Neural cell (in vitro differentiated cells): ENCODE data around the gene MAP2K7. TPM values are rescaled to one million over a fixed set of nuclear protein-coding genes. Genes with fewer than 3 reads are reported as not detected.

ENCODE experiments used
- H2AFZ ChIP-seq: fragments of 200-600, 300-800 bp; sonication (generic), shearing (Covaris generic); 2 replicates; pipeline ENCODE4 v1.6.0; 2014; ENCODE audit warnings: low read depth, mild to moderate bottlenecking, antibody characterized with exemption, low read length, moderate library complexity
- H3F3A ChIP-seq: fragments of 200-600 bp; shearing (Covaris generic); 2 replicates; pipeline ENCODE4 v1.6.1; 2016; ENCODE audit warnings: mild to moderate bottlenecking, moderate library complexity, mixed read lengths, antibody characterized with exemption, low read length; ENCODE audit not compliant: insufficient read depth, poor library complexity, severe bottlenecking
- H3K27ac ChIP-seq: fragments of 200-600, 300-800 bp; sonication (generic), shearing (Covaris generic); 2 replicates; pipeline ENCODE4 v1.5.1; 2014; ENCODE audit warnings: mild to moderate bottlenecking, low read length, moderate library complexity
- H3K27me3 ChIP-seq: fragments of 300-800, 200-600 bp; sonication (generic), shearing (Covaris generic); 2 replicates; pipeline ENCODE4 v1.6.0; 2014; ENCODE audit warnings: mild to moderate bottlenecking, low read depth, low read length, moderate library complexity; ENCODE audit not compliant: insufficient read depth
- H3K36me3 ChIP-seq: fragments of 300-800, 200-600 bp; sonication (generic), shearing (Covaris generic); 2 replicates; pipeline ENCODE4 v1.5.1; 2014; ENCODE audit warnings: mild to moderate bottlenecking, antibody characterized with exemption, low read length, moderate library complexity; ENCODE audit not compliant: insufficient read depth
- H3K4me2 ChIP-seq: fragments of 300-800, 200-600 bp; sonication (generic), shearing (Covaris generic); 2 replicates; pipeline ENCODE4 v1.6.0; 2014; ENCODE audit warnings: mild to moderate bottlenecking, low read length
- H3K4me3 ChIP-seq: fragments of 300-800, 200-600 bp; sonication (generic), shearing (Covaris generic); 2 replicates; pipeline ENCODE4 v1.5.1; 2014; ENCODE audit warnings: mild to moderate bottlenecking, low read length, moderate library complexity
- H3K79me2 ChIP-seq: fragments of 200-600 bp; shearing (Covaris generic); replicated peaks from 2 replicates; pipeline ENCODE4 v1.6.0; 2014; ENCODE audit warnings: mild to moderate bottlenecking, low read length, moderate library complexity; ENCODE audit not compliant: insufficient read depth
- H3K9ac ChIP-seq: fragments of 300-800, 200-600 bp; sonication (generic), shearing (Covaris generic); 2 replicates; pipeline ENCODE4 v1.6.1; 2016; ENCODE audit warnings: mild to moderate bottlenecking, low read length, mixed read lengths
- H3K9me2 ChIP-seq: fragments of 200-600 bp; shearing (Covaris generic); 2 replicates; pipeline ENCODE4 v1.6.1; 2016; ENCODE audit warnings: mild to moderate bottlenecking, low read length, mixed read lengths; ENCODE audit not compliant: insufficient read depth
- H3K9me3 ChIP-seq: fragments of 200-600, 300-800 bp; sonication (generic), shearing (Covaris generic); 2 replicates; pipeline ENCODE4 v1.6.1; 2016; ENCODE audit warnings: mild to moderate bottlenecking, mixed run types, low read length, moderate library complexity, mixed read lengths
- H4K20me1 ChIP-seq: fragments of 200-600 bp; shearing (Covaris generic); 2 replicates; pipeline ENCODE4 v1.6.1; 2016; ENCODE audit warnings: mild to moderate bottlenecking, mixed run types; ENCODE audit not compliant: insufficient read depth
- EP300 ChIP-seq: fragments of 450-650 bp; conservative IDR thresholded peaks from 2 replicates; pipeline ENCODE4 v1.6.1; 2014; ENCODE audit warnings: antibody characterized with exemption, mild to moderate bottlenecking, moderate library complexity; ENCODE audit not compliant: poor library complexity, severe bottlenecking
- EZH2 ChIP-seq: fragments of 200-600, 300-800 bp; shearing (Covaris generic), sonication (generic); IDR thresholded peaks from 2 replicates; pipeline ENCODE4 v1.6.1; 2014; ENCODE audit warnings: antibody characterized with exemption, low read length, borderline replicate concordance, mild to moderate bottlenecking; ENCODE audit not compliant: insufficient read depth, poor library complexity, severe bottlenecking
- MXI1 ChIP-seq: fragments of 450-650 bp; conservative IDR thresholded peaks from 2 replicates; pipeline ENCODE4 v1.6.1; 2014; ENCODE audit warnings: antibody characterized with exemption, mild to moderate bottlenecking; ENCODE audit not compliant: poor library complexity, severe bottlenecking
- POLR2AphosphoS5 ChIP-seq: IDR thresholded peaks from 2 replicates; pipeline ENCODE4 v1.6.1; 2012
- RAD21 ChIP-seq: fragments of 450-650 bp; conservative IDR thresholded peaks from 2 replicates; pipeline ENCODE4 v1.6.1; 2014; ENCODE audit warnings: antibody characterized with exemption, mild to moderate bottlenecking, moderate library complexity
- REST ChIP-seq: IDR thresholded peaks from 2 replicates; pipeline ENCODE4 v1.6.1; 2012; ENCODE audit warnings: borderline replicate concordance
- SMC3 ChIP-seq: fragments of 450-650 bp; conservative IDR thresholded peaks from 2 replicates; pipeline ENCODE4 v1.6.1; 2014; ENCODE audit warnings: antibody characterized with exemption, mild to moderate bottlenecking, moderate library complexity; ENCODE audit not compliant: poor library complexity
- TAF1 ChIP-seq: IDR thresholded peaks from 2 replicates; pipeline ENCODE4 v1.6.1; 2012; ENCODE audit warnings: low read depth
- polyA plus RNA-seq: library from polyadenylated mRNA; depleted of rRNA; stranded (reverse); fragments of >200 nt; gene quantifications from 2 replicates; pipeline ENCODE4 v1.2.3, GENCODE V29; 2014
- TF ChIP-seq, protein P1 (sequence below): fragments of 450-650 bp; IDR thresholded peaks from 2 replicates; pipeline ENCODE4 v1.5.1; 2014; ENCODE audit warnings: antibody characterized with exemption, mild to moderate bottlenecking, moderate library complexity; ENCODE audit not compliant: poor library complexity, severe bottlenecking

MAP2K7 gene
- polyA plus RNA-seq, 1 donor from 2014 or later: 9.2 TPM

GRCh38 chr19:7900931-7901330 lies 2.7 kb upstream of the MAP2K7 start:
- no peak overlapping the region for H3K9ac ChIP-seq
- peaks cover 19% of the 10 kb centered on the region for H3K79me2 ChIP-seq
- no peaks in the 10 kb centered on the region for H3K9me2 ChIP-seq
- no peak overlapping the region for H2AFZ ChIP-seq
- H3K36me3 ChIP-seq: no peaks in the 10 kb centered on the region
- no peaks in the 10 kb centered on the region for H3K27me3 ChIP-seq
- H4K20me1 ChIP-seq: no peaks in the 10 kb centered on the region
- no peak overlapping the region for H3K4me2 ChIP-seq
- no peak overlapping the region for H3K4me3 ChIP-seq
- no peaks in the 10 kb centered on the region for H3F3A ChIP-seq
- no peaks in the 10 kb centered on the region for H3K9me3 ChIP-seq
- H3K27ac ChIP-seq: no peak overlapping the region
- TF ChIP-seq REST: no peak
- TF ChIP-seq MXI1: no peak
- no peak for TF ChIP-seq EZH2
- no peak for TF ChIP-seq POLR2AphosphoS5
- TF ChIP-seq TAF1: no peak
- no peak for TF ChIP-seq EP300
- TF ChIP-seq, protein P1, sequence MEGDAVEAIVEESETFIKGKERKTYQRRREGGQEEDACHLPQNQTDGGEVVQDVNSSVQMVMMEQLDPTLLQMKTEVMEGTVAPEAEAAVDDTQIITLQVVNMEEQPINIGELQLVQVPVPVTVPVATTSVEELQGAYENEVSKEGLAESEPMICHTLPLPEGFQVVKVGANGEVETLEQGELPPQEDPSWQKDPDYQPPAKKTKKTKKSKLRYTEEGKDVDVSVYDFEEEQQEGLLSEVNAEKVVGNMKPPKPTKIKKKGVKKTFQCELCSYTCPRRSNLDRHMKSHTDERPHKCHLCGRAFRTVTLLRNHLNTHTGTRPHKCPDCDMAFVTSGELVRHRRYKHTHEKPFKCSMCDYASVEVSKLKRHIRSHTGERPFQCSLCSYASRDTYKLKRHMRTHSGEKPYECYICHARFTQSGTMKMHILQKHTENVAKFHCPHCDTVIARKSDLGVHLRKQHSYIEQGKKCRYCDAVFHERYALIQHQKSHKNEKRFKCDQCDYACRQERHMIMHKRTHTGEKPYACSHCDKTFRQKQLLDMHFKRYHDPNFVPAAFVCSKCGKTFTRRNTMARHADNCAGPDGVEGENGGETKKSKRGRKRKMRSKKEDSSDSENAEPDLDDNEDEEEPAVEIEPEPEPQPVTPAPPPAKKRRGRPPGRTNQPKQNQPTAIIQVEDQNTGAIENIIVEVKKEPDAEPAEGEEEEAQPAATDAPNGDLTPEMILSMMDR: no peak
- no peak for TF ChIP-seq RAD21
- no peak for TF ChIP-seq SMC3

DNA sequence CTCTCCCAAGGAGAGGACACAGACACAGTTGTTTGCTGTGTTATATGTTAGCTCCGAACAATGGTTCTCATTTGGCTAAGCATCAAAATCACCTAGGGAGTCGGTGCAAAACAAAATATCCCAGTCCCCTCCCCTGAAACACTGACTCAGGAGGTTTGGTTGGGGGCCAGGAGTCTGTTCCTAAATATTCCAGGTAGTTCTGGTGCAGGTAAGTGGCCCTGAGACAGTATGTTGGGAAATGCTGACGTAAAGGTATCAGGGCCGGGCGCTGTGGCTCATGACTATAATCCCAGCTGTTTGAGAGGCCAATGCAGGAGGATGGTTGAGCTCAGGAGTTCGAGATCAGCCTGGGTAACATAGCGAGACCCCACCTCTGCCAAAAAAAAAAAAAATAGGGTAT lies 2.3 kb upstream of the MAP2K7 start:
- Histone ChIP-seq H2AFZ (no peak overlapping the region), H3K79me2 (peaks cover 22% of the 10 kb centered on the region), H3K4me2 (no peak overlapping the region), H4K20me1 (no peaks in the 10 kb centered on the region), H3K9ac (no peak overlapping the region), H3K4me3 (no peak overlapping the region), H3K9me3 (no peaks in the 10 kb centered on the region), H3K27me3 (no peaks in the 10 kb centered on the region), H3K9me2 (no peaks in the 10 kb centered on the region), H3F3A (no peaks in the 10 kb centered on the region), H3K27ac (no peak overlapping the region), H3K36me3 (no peaks in the 10 kb centered on the region)
- TF ChIP-seq EP300: no peak
- no peak for TF ChIP-seq REST
- no peak for TF ChIP-seq EZH2
- no peak for TF ChIP-seq POLR2AphosphoS5
